ENCODE measurements around the gene RAD9A. TPM values are rescaled to one million over a fixed set of nuclear protein-coding genes. Genes with fewer than 3 reads are reported as not detected.

Gene RAD9A
- total and polyA plus RNA-seq, 9 of the 15 experiments (the other 6 are each of a cell fraction or from before 2014, with no cell fraction given), result 1.4 to 41.2 (median 16.1) TPM

DNA sequence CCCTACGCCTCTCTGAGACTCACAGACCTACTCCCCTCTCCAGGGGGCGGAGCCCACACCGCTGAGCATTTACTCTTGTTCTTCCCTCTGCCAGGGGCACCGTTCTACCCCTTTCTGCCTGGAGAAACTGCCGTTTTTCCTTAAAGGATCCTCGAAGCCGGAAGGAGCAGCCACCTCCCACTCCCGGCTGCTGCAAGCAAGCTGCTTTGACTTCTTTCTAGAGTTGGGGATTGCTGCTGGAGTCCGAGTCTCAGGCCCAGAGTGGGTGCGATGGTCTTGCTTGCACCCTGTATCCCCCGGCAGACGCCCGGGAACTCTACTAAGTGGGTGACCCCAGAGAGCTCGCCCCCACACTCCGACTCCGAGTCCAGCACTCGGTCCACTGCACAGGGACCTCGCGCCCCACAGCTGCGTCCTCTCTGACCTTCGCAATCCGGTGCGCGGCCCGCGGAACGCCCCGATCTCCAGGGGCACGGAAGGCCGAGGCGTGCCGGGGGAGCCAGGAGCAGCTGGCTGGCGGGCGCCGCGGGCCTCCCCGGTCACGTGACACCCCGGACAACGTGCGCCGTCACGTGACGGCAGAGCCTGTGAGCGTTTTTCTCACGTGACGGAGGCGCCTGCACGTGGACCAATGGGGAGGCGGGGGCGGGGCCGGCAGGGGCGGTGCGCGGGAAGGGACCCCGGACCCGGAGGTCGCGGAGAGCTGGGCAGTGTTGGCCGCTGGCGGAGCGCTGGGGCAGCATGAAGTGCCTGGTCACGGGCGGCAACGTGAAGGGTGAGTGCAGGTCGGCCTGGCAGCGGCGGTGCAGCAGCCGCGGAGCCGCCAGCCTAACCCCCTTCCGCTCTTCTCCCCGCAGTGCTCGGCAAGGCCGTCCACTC, at the start of gene RAD9A (continued):
- TF ChIP-seq E2F6 (IDR thresholded peaks at IDR 0.05; ENCODE audit: borderline replicate concordance in 1 of 2, extremely low read depth in 1 of 2, insufficient read depth in 1 of 2, insufficient read length in 1 of 2, low read depth in 1 of 2, low read length in 1 of 2, poor library complexity in 1 of 2, severe bottlenecking in 1 of 2) (peak; percentile 94 to 99), ATF1 (CRISPR knock-in tag; IDR thresholded peaks at IDR 0.05) (no peak), ATF1 (tag; IDR thresholded peaks at IDR 0.05) (peak; percentile 88), CBX2 (IDR thresholded peaks at IDR 0.05; ENCODE audit: insufficient read depth, low read length, poor library complexity, severe bottlenecking) (no peak), HDAC3 (IDR thresholded peaks at IDR 0.05; ENCODE audit: borderline replicate concordance, partially characterized antibody) (no peak), NCOR1 (IDR thresholded peaks at IDR 0.05) (peak; percentile 53), U2AF2 (optimal IDR thresholded peaks at IDR 0.05; ENCODE audit: low read depth, low read length) (no peak), ZNF384 (IDR thresholded peaks at IDR 0.05; ENCODE audit: low read depth, low read length) (no peak), ZNF507 (tag; conservative IDR thresholded peaks at IDR 0.05) (no peak), JUN (IDR thresholded peaks at IDR 0.05; ENCODE audit: borderline replicate concordance, low read depth, low read length) (peak; percentile 70; the same call in 1 of the 2 replicates), JUN (CRISPR knock-in tag; IDR thresholded peaks at IDR 0.05; ENCODE audit: borderline replicate concordance) (peak; percentile 65), ELF1 (tag; IDR thresholded peaks at IDR 0.05) (peak; percentile 33; the same call in 1 of the 2 replicates), TAF15 (IDR thresholded peaks at IDR 0.05; ENCODE audit: low read depth, low read length) (no peak), CREBBP (IDR thresholded peaks at IDR 0.05; ENCODE audit: low read depth, low read length) (no peak)
- TF ChIP-seq, protein P1, sequence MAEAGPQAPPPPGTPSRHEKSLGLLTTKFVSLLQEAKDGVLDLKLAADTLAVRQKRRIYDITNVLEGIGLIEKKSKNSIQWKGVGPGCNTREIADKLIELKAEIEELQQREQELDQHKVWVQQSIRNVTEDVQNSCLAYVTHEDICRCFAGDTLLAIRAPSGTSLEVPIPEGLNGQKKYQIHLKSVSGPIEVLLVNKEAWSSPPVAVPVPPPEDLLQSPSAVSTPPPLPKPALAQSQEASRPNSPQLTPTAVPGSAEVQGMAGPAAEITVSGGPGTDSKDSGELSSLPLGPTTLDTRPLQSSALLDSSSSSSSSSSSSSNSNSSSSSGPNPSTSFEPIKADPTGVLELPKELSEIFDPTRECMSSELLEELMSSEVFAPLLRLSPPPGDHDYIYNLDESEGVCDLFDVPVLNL (CRISPR knock-in tag; IDR thresholded peaks at IDR 0.05; ENCODE audit: low read depth), result no peak
